Hepatocyte (in vitro differentiated cells): ENCODE data around the gene MATK.

Experiments used
- EZH2 ChIP-seq: fragments of 200-600 bp; sonication (generic); IDR thresholded peaks from 2 replicates; pipeline ENCODE4 v1.6.1; 2016; ENCODE audit warnings: antibody characterized with exemption, mild to moderate bottlenecking, borderline replicate concordance
- EZH2phosphoT487 ChIP-seq: fragments of 200-600 bp; sonication (generic); IDR thresholded peaks from one replicate; pipeline ENCODE4 v1.6.1; 2018; ENCODE audit warnings: antibody characterized with exemption, mild to moderate bottlenecking, low read depth, moderate library complexity; ENCODE audit not compliant: unreplicated experiment, severe bottlenecking
- TF ChIP-seq, protein P1 (sequence below): fragments of 200-600 bp; sonication (generic); IDR thresholded peaks from 2 replicates; pipeline ENCODE4 v1.5.1; 2016; ENCODE audit warnings: antibody characterized with exemption, mild to moderate bottlenecking; ENCODE audit not compliant: poor library complexity

DNA sequence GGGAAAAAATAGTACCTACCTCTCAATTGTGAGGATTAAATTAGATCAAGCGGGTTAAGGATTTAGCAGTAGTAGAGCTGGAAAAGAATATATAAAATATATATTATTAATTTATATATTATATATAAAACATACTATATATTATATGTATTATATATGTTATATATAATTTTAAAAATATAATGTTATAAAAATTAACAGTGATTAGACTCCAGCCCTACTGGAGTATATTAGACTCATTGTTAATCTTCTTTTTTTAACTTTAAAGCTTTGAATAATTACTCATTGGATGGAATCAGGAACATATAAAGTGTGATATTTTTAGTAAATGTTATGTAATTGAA is 24.1 kb downstream of the MATK start:
- TF ChIP-seq, protein P1, sequence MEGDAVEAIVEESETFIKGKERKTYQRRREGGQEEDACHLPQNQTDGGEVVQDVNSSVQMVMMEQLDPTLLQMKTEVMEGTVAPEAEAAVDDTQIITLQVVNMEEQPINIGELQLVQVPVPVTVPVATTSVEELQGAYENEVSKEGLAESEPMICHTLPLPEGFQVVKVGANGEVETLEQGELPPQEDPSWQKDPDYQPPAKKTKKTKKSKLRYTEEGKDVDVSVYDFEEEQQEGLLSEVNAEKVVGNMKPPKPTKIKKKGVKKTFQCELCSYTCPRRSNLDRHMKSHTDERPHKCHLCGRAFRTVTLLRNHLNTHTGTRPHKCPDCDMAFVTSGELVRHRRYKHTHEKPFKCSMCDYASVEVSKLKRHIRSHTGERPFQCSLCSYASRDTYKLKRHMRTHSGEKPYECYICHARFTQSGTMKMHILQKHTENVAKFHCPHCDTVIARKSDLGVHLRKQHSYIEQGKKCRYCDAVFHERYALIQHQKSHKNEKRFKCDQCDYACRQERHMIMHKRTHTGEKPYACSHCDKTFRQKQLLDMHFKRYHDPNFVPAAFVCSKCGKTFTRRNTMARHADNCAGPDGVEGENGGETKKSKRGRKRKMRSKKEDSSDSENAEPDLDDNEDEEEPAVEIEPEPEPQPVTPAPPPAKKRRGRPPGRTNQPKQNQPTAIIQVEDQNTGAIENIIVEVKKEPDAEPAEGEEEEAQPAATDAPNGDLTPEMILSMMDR, result no peak
- no peak for TF ChIP-seq EZH2phosphoT487
- TF ChIP-seq EZH2, result no peak
